Neural cell (in vitro differentiated cells): Measurements from ENCODE around the gene ZNF473. TPM values are rescaled to one million over a fixed set of nuclear protein-coding genes. Genes with fewer than 3 reads are reported as not detected.

ENCODE experiments used
- H2AFZ ChIP-seq: fragments of 200-600, 300-800 bp; sonication (generic), shearing (Covaris generic); 2 replicates; pipeline ENCODE4 v1.6.0; 2014; ENCODE audit warnings: low read depth, mild to moderate bottlenecking, antibody characterized with exemption, low read length, moderate library complexity
- H3F3A ChIP-seq: fragments of 200-600 bp; shearing (Covaris generic); 2 replicates; pipeline ENCODE4 v1.6.1; 2016; ENCODE audit warnings: mild to moderate bottlenecking, moderate library complexity, mixed read lengths, antibody characterized with exemption, low read length; ENCODE audit not compliant: insufficient read depth, poor library complexity, severe bottlenecking
- H3K27ac ChIP-seq: fragments of 200-600, 300-800 bp; sonication (generic), shearing (Covaris generic); 2 replicates; pipeline ENCODE4 v1.5.1; 2014; ENCODE audit warnings: mild to moderate bottlenecking, low read length, moderate library complexity
- H3K27me3 ChIP-seq: fragments of 300-800, 200-600 bp; sonication (generic), shearing (Covaris generic); 2 replicates; pipeline ENCODE4 v1.6.0; 2014; ENCODE audit warnings: mild to moderate bottlenecking, low read depth, low read length, moderate library complexity; ENCODE audit not compliant: insufficient read depth
- H3K36me3 ChIP-seq: fragments of 300-800, 200-600 bp; sonication (generic), shearing (Covaris generic); 2 replicates; pipeline ENCODE4 v1.5.1; 2014; ENCODE audit warnings: mild to moderate bottlenecking, antibody characterized with exemption, low read length, moderate library complexity; ENCODE audit not compliant: insufficient read depth
- H3K4me2 ChIP-seq: fragments of 300-800, 200-600 bp; sonication (generic), shearing (Covaris generic); 2 replicates; pipeline ENCODE4 v1.6.0; 2014; ENCODE audit warnings: mild to moderate bottlenecking, low read length
- H3K4me3 ChIP-seq: fragments of 300-800, 200-600 bp; sonication (generic), shearing (Covaris generic); 2 replicates; pipeline ENCODE4 v1.5.1; 2014; ENCODE audit warnings: mild to moderate bottlenecking, low read length, moderate library complexity
- H3K79me2 ChIP-seq: fragments of 200-600 bp; shearing (Covaris generic); replicated peaks from 2 replicates; pipeline ENCODE4 v1.6.0; 2014; ENCODE audit warnings: mild to moderate bottlenecking, low read length, moderate library complexity; ENCODE audit not compliant: insufficient read depth
- H3K9ac ChIP-seq: fragments of 300-800, 200-600 bp; sonication (generic), shearing (Covaris generic); 2 replicates; pipeline ENCODE4 v1.6.1; 2016; ENCODE audit warnings: mild to moderate bottlenecking, low read length, mixed read lengths
- H3K9me2 ChIP-seq: fragments of 200-600 bp; shearing (Covaris generic); 2 replicates; pipeline ENCODE4 v1.6.1; 2016; ENCODE audit warnings: mild to moderate bottlenecking, low read length, mixed read lengths; ENCODE audit not compliant: insufficient read depth
- H3K9me3 ChIP-seq: fragments of 200-600, 300-800 bp; sonication (generic), shearing (Covaris generic); 2 replicates; pipeline ENCODE4 v1.6.1; 2016; ENCODE audit warnings: mild to moderate bottlenecking, mixed run types, low read length, moderate library complexity, mixed read lengths
- H4K20me1 ChIP-seq: fragments of 200-600 bp; shearing (Covaris generic); 2 replicates; pipeline ENCODE4 v1.6.1; 2016; ENCODE audit warnings: mild to moderate bottlenecking, mixed run types; ENCODE audit not compliant: insufficient read depth
- CTCF ChIP-seq: fragments of 450-650 bp; IDR thresholded peaks from 2 replicates; pipeline ENCODE4 v1.5.1; 2014; ENCODE audit warnings: antibody characterized with exemption, mild to moderate bottlenecking, moderate library complexity; ENCODE audit not compliant: poor library complexity, severe bottlenecking
- EP300 ChIP-seq: fragments of 450-650 bp; conservative IDR thresholded peaks from 2 replicates; pipeline ENCODE4 v1.6.1; 2014; ENCODE audit warnings: antibody characterized with exemption, mild to moderate bottlenecking, moderate library complexity; ENCODE audit not compliant: poor library complexity, severe bottlenecking
- EZH2 ChIP-seq: fragments of 200-600, 300-800 bp; shearing (Covaris generic), sonication (generic); IDR thresholded peaks from 2 replicates; pipeline ENCODE4 v1.6.1; 2014; ENCODE audit warnings: antibody characterized with exemption, low read length, borderline replicate concordance, mild to moderate bottlenecking; ENCODE audit not compliant: insufficient read depth, poor library complexity, severe bottlenecking
- MXI1 ChIP-seq: fragments of 450-650 bp; conservative IDR thresholded peaks from 2 replicates; pipeline ENCODE4 v1.6.1; 2014; ENCODE audit warnings: antibody characterized with exemption, mild to moderate bottlenecking; ENCODE audit not compliant: poor library complexity, severe bottlenecking
- POLR2AphosphoS5 ChIP-seq: IDR thresholded peaks from 2 replicates; pipeline ENCODE4 v1.6.1; 2012
- RAD21 ChIP-seq: fragments of 450-650 bp; conservative IDR thresholded peaks from 2 replicates; pipeline ENCODE4 v1.6.1; 2014; ENCODE audit warnings: antibody characterized with exemption, mild to moderate bottlenecking, moderate library complexity
- REST ChIP-seq: IDR thresholded peaks from 2 replicates; pipeline ENCODE4 v1.6.1; 2012; ENCODE audit warnings: borderline replicate concordance
- SMC3 ChIP-seq: fragments of 450-650 bp; conservative IDR thresholded peaks from 2 replicates; pipeline ENCODE4 v1.6.1; 2014; ENCODE audit warnings: antibody characterized with exemption, mild to moderate bottlenecking, moderate library complexity; ENCODE audit not compliant: poor library complexity
- TAF1 ChIP-seq: IDR thresholded peaks from 2 replicates; pipeline ENCODE4 v1.6.1; 2012; ENCODE audit warnings: low read depth
- polyA plus RNA-seq: library from polyadenylated mRNA; depleted of rRNA; stranded (reverse); fragments of >200 nt; gene quantifications from 2 replicates; pipeline ENCODE4 v1.2.3, GENCODE V29; 2014

The ZNF473 gene
- polyA plus RNA-seq, 1 donor from 2014 or later, result 8.4 TPM

- no peak overlapping the region for H3K4me2 ChIP-seq
- TF ChIP-seq RAD21 (no peak), TAF1 (no peak), SMC3 (no peak), POLR2AphosphoS5 (no peak), EP300 (no peak), MXI1 (no peak), REST (no peak), CTCF (no peak), EZH2 (no peak)
- H3K36me3 ChIP-seq, result peaks cover 7% of the 10 kb centered on the region
- H3K27me3 ChIP-seq, result no peaks in the 10 kb centered on the region
- no peak overlapping the region for H3K9ac ChIP-seq
- H3F3A ChIP-seq, result no peaks in the 10 kb centered on the region
- no peak overlapping the region for H3K4me3 ChIP-seq
- H2AFZ ChIP-seq, result no peak overlapping the region
- H3K9me2 ChIP-seq, result no peaks in the 10 kb centered on the region
- H4K20me1 ChIP-seq, result no peaks in the 10 kb centered on the region
- peaks cover 2% of the 10 kb centered on the region for H3K9me3 ChIP-seq
- no peaks in the 10 kb centered on the region for H3K79me2 ChIP-seq
- H3K27ac ChIP-seq, result no peak overlapping the region
Observed at GRCh38 chr19:50051964-50052363, 26.2 kb downstream of the ZNF473 start.

GRCh38 chr19:50053119-50053518 is 27.3 kb downstream of the ZNF473 start:
- H3K4me3 ChIP-seq, result no peak overlapping the region
- no peak overlapping the region for H3K4me2 ChIP-seq
- no peaks in the 10 kb centered on the region for H4K20me1 ChIP-seq
- no peaks in the 10 kb centered on the region for H3K27me3 ChIP-seq
- no peak for TF ChIP-seq EP300
- TF ChIP-seq REST, result no peak
- TF ChIP-seq EZH2, result no peak
- no peak for TF ChIP-seq CTCF
- TF ChIP-seq TAF1, result no peak
- no peak for TF ChIP-seq MXI1
- no peak for TF ChIP-seq SMC3
- TF ChIP-seq RAD21, result no peak
- TF ChIP-seq POLR2AphosphoS5, result no peak
- no peaks in the 10 kb centered on the region for H3K79me2 ChIP-seq
- H3K36me3 ChIP-seq, result peaks cover 3% of the 10 kb centered on the region
- no peaks in the 10 kb centered on the region for H3K9me2 ChIP-seq
- no peak overlapping the region for H2AFZ ChIP-seq
- no peaks in the 10 kb centered on the region for H3K9me3 ChIP-seq
- H3K27ac ChIP-seq, result no peak overlapping the region
- no peak overlapping the region for H3K9ac ChIP-seq
- H3F3A ChIP-seq, result no peaks in the 10 kb centered on the region
